Smooth muscle cell (in vitro differentiated cells): ENCODE results near the gene C5AR2. TPM values are rescaled to one million over a fixed set of nuclear protein-coding genes. Genes with fewer than 3 reads are reported as not detected.
"Not testable (repeated sequence)": the region's sequence is repeated elsewhere in the genome, so short reads cannot be mapped to it uniquely, and the experiment has no call there.

Experiments
- DNase-seq: peaks from one replicate; lab custom pipeline; 2025; ENCODE audit not compliant: unreplicated experiment; lab: John Stamatoyannopoulos, UW
- H2AFZ ChIP-seq: fragments of 200-600 bp; sonication (generic); 2 replicates; pipeline ENCODE4 v1.6.0; 2016; ENCODE audit warnings: antibody characterized with exemption, low read depth, mild to moderate bottlenecking
- H3F3A ChIP-seq: fragments of 200-600 bp; sonication (generic); 2 replicates; pipeline ENCODE4 v1.6.0; 2017; ENCODE audit warnings: antibody characterized with exemption, low read depth
- H3K27ac ChIP-seq: fragments of 200-600 bp; sonication (generic); 2 replicates; pipeline ENCODE4 v1.5.1; 2016; ENCODE audit warnings: low read depth, mild to moderate bottlenecking
- H3K27me3 ChIP-seq: fragments of 200-600 bp; sonication (generic); 2 replicates; pipeline ENCODE4 v1.6.1; 2016; ENCODE audit warnings: low read depth, mild to moderate bottlenecking
- H3K36me3 ChIP-seq: fragments of 200-600 bp; sonication (generic); 2 replicates; pipeline ENCODE4 v1.5.1; 2016; ENCODE audit warnings: low read depth
- H3K4me1 ChIP-seq: fragments of 200-600 bp; sonication (generic); 2 replicates; pipeline ENCODE4 v1.5.1; 2016; ENCODE audit warnings: low read depth
- H3K4me2 ChIP-seq: fragments of 200-600 bp; sonication (generic); 2 replicates; pipeline ENCODE4 v1.6.0; 2016; ENCODE audit warnings: mild to moderate bottlenecking
- H3K4me3 ChIP-seq: fragments of 200-600 bp; sonication (generic); 2 replicates; pipeline ENCODE4 v1.5.1; 2016; ENCODE audit warnings: mild to moderate bottlenecking
- H3K79me2 ChIP-seq: fragments of 200-600 bp; sonication (generic); 2 replicates; pipeline ENCODE4 v1.6.0; 2016; ENCODE audit warnings: low read depth, mild to moderate bottlenecking
- H3K9ac ChIP-seq: fragments of 200-600 bp; sonication (generic); 2 replicates; pipeline ENCODE4 v1.6.0; 2016; ENCODE audit warnings: low read depth
- H3K9me3 ChIP-seq: fragments of 200-600 bp; sonication (generic); replicated peaks from 2 replicates; pipeline ENCODE4 v1.5.1; 2016; ENCODE audit warnings: low read depth
- H4K20me1 ChIP-seq: fragments of 200-600 bp; sonication (generic); 2 replicates; pipeline ENCODE4 v1.6.0; 2016; ENCODE audit warnings: low read depth
- CTCF ChIP-seq: fragments of 200-600 bp; sonication (generic); IDR thresholded peaks from 2 replicates; pipeline ENCODE4 v1.5.1; 2017; ENCODE audit warnings: borderline replicate concordance, mild to moderate bottlenecking, antibody characterized with exemption; ENCODE audit not compliant: insufficient read depth, poor library complexity, severe bottlenecking
- WGBS: methylation state at CpG from one replicate; pipeline ENCODE4 v1.1.7; 2016; ENCODE audit warnings: low lambda C conversion rate; 5-methylcytosine and 5-hydroxymethylcytosine counted together
- polyA plus RNA-seq: library from polyadenylated mRNA; unstranded; fragments of >200 nt; fragmentation: Nextera tagmentation; extraction: Ambion mirVana; gene quantifications from 2 replicates; pipeline ENCODE4 v1.2.1, GENCODE V29; 2016
- total RNA-seq: library from RNA; depleted of rRNA; stranded (reverse); fragments of >200 nt; gene quantifications from 2 replicates; pipeline ENCODE4 v1.2.3, GENCODE V29; 2014

The C5AR2 gene
- total and polyA plus RNA-seq, 2 experiments from 2014 or later = 0.49 TPM; not detected in 1

GRCh38 chr19:47296036-47296435 is 35.9 kb upstream of the C5AR2 start:
- H2AFZ ChIP-seq = no peak overlapping the region
- no peak overlapping the region for H3K4me3 ChIP-seq
- H3K9me3 ChIP-seq = no peaks in the 10 kb centered on the region
- no peaks in the 10 kb centered on the region for H3K4me1 ChIP-seq
- DNase-seq = no peak
- H3F3A ChIP-seq = no peaks in the 10 kb centered on the region
- H4K20me1 ChIP-seq = no peaks in the 10 kb centered on the region
- H3K27me3 ChIP-seq = no peaks in the 10 kb centered on the region
- H3K79me2 ChIP-seq = no peaks in the 10 kb centered on the region
- 22% methylated on average over 12 of the region's 12 CpGs for WGBS
- no peak overlapping the region for H3K9ac ChIP-seq
- TF ChIP-seq CTCF = peak; percentile 82
- no peaks in the 10 kb centered on the region for H3K36me3 ChIP-seq
- no peak overlapping the region for H3K4me2 ChIP-seq
- no peak overlapping the region for H3K27ac ChIP-seq

GRCh38 chr19:47300867-47301266 is 31.1 kb upstream of the C5AR2 start:
- DNase-seq, H3K27me3 ChIP-seq: not testable (repeated sequence)

GRCh38 chr19:47302249-47302648 is 29.7 kb upstream of the C5AR2 start:
- Histone ChIP-seq H3K36me3 (no peaks in the 10 kb centered on the region), H3K9ac (no peak overlapping the region), H3K27ac (no peak overlapping the region), H3K4me3 (no peak overlapping the region), H2AFZ (no peak overlapping the region), H4K20me1 (no peaks in the 10 kb centered on the region), H3K79me2 (no peaks in the 10 kb centered on the region), H3F3A (no peaks in the 10 kb centered on the region), H3K9me3 (no peaks in the 10 kb centered on the region), H3K27me3 (no peaks in the 10 kb centered on the region), H3K4me2 (no peak overlapping the region), H3K4me1 (no peaks in the 10 kb centered on the region)
- TF ChIP-seq CTCF = no peak
- no peak for DNase-seq
- 96% methylated on average over 10 of the region's 10 CpGs for WGBS

More at GRCh38 chr19:47300867-47301266, 31.1 kb upstream of the C5AR2 start:
- not testable (repeated sequence) for H3K27ac ChIP-seq, H3K4me1 ChIP-seq, H3K36me3 ChIP-seq, H2AFZ ChIP-seq, H3K9ac ChIP-seq, H4K20me1 ChIP-seq, H3K79me2 ChIP-seq, H3K4me2 ChIP-seq, H3K9me3 ChIP-seq, H3F3A ChIP-seq, H3K4me3 ChIP-seq
- whole genome bisulfite sequencing = 97% methylated on average over 14 of the region's 14 CpGs

GRCh38 chr19:47303966-47304365 is 28.0 kb upstream of the C5AR2 start:
- no peak overlapping the region for H2AFZ ChIP-seq
- H3F3A ChIP-seq = no peaks in the 10 kb centered on the region
- no peak overlapping the region for H3K4me2 ChIP-seq
- no peak for TF ChIP-seq CTCF
- no peak for DNase-seq
- no peaks in the 10 kb centered on the region for H3K79me2 ChIP-seq
- no peak overlapping the region for H3K9ac ChIP-seq
- H3K27me3 ChIP-seq = no peaks in the 10 kb centered on the region
- no peaks in the 10 kb centered on the region for H3K4me1 ChIP-seq
- no peaks in the 10 kb centered on the region for H4K20me1 ChIP-seq
- no peaks in the 10 kb centered on the region for H3K36me3 ChIP-seq
- no peak overlapping the region for H3K4me3 ChIP-seq
- no peaks in the 10 kb centered on the region for H3K9me3 ChIP-seq
- H3K27ac ChIP-seq = no peak overlapping the region
- 94% methylated on average over 6 of the region's 6 CpGs for whole genome bisulfite sequencing
